HEK293 (cell line): ENCODE results near the gene ZFPM1.

Experiments used
- ATF2 ChIP-seq: fragments of 450-650 bp; formaldehyde crosslinking; IDR thresholded peaks from 2 replicates; pipeline ENCODE4 v1.5.1; 2016; ENCODE audit warnings: missing biosample characterization, missing genetic modification characterization, low read depth
- CTCF ChIP-seq: fragments of 450-650 bp; formaldehyde crosslinking; IDR thresholded peaks from 2 replicates; pipeline ENCODE4 v1.5.1; 2016; ENCODE audit warnings: missing biosample characterization, missing genetic modification characterization
- IKZF3 ChIP-seq: fragments of 450-650 bp; IDR thresholded peaks from 2 replicates; pipeline ENCODE4 v1.5.0; 2018; ENCODE audit warnings: missing biosample characterization, mild to moderate bottlenecking, missing genetic modification characterization, moderate library complexity
- PRDM6 ChIP-seq: fragments of 450-650 bp; formaldehyde crosslinking; IDR thresholded peaks from 2 replicates; pipeline ENCODE4 v1.5.1; 2017; ENCODE audit warnings: missing biosample characterization, missing genetic modification characterization
- ZBTB10 ChIP-seq: fragments of 450-650 bp; formaldehyde crosslinking; IDR thresholded peaks from 2 replicates; pipeline ENCODE4 v1.5.1; 2016; ENCODE audit warnings: missing biosample characterization, missing genetic modification characterization
- ZBTB49 ChIP-seq: fragments of 450-650 bp; formaldehyde crosslinking; IDR thresholded peaks from 2 replicates; pipeline ENCODE4 v1.5.1; 2016; ENCODE audit warnings: missing biosample characterization, missing genetic modification characterization, low read depth
- ZBTB8A ChIP-seq: fragments of 450-650 bp; formaldehyde crosslinking; IDR thresholded peaks from 2 replicates; pipeline ENCODE4 v1.5.1; 2016; ENCODE audit warnings: missing biosample characterization, missing genetic modification characterization
- ZNF121 ChIP-seq: fragments of 450-650 bp; formaldehyde crosslinking; IDR thresholded peaks from 2 replicates; pipeline ENCODE4 v1.5.1; 2016; ENCODE audit warnings: missing biosample characterization, missing genetic modification characterization
- ZNF510 ChIP-seq: fragments of 450-650 bp; formaldehyde crosslinking; IDR thresholded peaks from 2 replicates; pipeline ENCODE4 v1.5.1; 2018; ENCODE audit warnings: mild to moderate bottlenecking, missing genetic modification characterization, missing biosample characterization; ENCODE audit not compliant: insufficient replicate concordance
- ZNF639 ChIP-seq: fragments of 450-650 bp; formaldehyde crosslinking; IDR thresholded peaks from 2 replicates; pipeline ENCODE4 v1.5.1; 2016; ENCODE audit warnings: missing biosample characterization, missing genetic modification characterization
- ZNF792 ChIP-seq: fragments of 450-650 bp; formaldehyde crosslinking; IDR thresholded peaks from 2 replicates; pipeline ENCODE4 v1.5.1; 2016; ENCODE audit warnings: missing biosample characterization, missing genetic modification characterization

- no peak for TF ChIP-seq ZNF510 (tag by site-specific recombination)
- no peak for TF ChIP-seq CTCF (tag by site-specific recombination)
- TF ChIP-seq ZNF639: no peak
- TF ChIP-seq ZBTB49: no peak
- TF ChIP-seq ZBTB8A (tag by site-specific recombination): no peak
- no peak for TF ChIP-seq ZBTB10 (tag by site-specific recombination)
- TF ChIP-seq ZNF121: no peak
- TF ChIP-seq PRDM6 (tag by site-specific recombination): no peak
- TF ChIP-seq IKZF3 (tag by site-specific recombination): no peak
- no peak for TF ChIP-seq ZNF792 (tag by site-specific recombination)
- TF ChIP-seq ATF2: no peak
Measured at GRCh38 chr16:88416686-88417085, 36.4 kb upstream of the ZFPM1 start.
